ENCODE data around the gene UBR1. TPM values are rescaled to one million over a fixed set of nuclear protein-coding genes. Genes with fewer than 3 reads are reported as not detected.

UBR1 gene
- total RNA-seq, 1 experiment from 2014 or later: 18.9 TPM

GRCh38 chr15:43093026-43093425, 12.8 kb downstream of the UBR1 start:
- Mint-ChIP-seq H3K27ac (no peak overlapping the region; the same call in none of the 2 replicates), H3K9me3 (no peaks in the 10 kb centered on the region), H3K4me3 (no peak overlapping the region), H3K4me1 (no peaks in the 10 kb centered on the region), H3K27me3 (ENCODE audit: low read depth) (no peaks in the 10 kb centered on the region), H3K36me3 (peaks cover 9% of the 10 kb centered on the region; the same call in 1 of the 2 replicates)
- TF ChIP-seq NR3C1 (CRISPR knock-in tag; conservative IDR thresholded peaks at IDR 0.05; ENCODE audit: low read depth) (no peak), SOX15 (CRISPR knock-in tag; IDR thresholded peaks at IDR 0.05) (no peak), ZMAT4 (CRISPR knock-in tag; IDR thresholded peaks at IDR 0.05) (no peak), ATF3 (CRISPR knock-in tag; conservative IDR thresholded peaks at IDR 0.05) (no peak), GTF2I (CRISPR knock-in tag; conservative IDR thresholded peaks at IDR 0.05) (no peak), GRHL2 (CRISPR knock-in tag; IDR thresholded peaks at IDR 0.05; ENCODE audit: insufficient replicate concordance, severe bottlenecking) (no peak)
- DNase-seq (ENCODE audit: low spot score): no peak
- ATAC-seq: no peak
- CTCF ChIA-PET: interaction anchor here (0.7 kb wide), 1 partner anchor 126 kb away, joined by 3 read pairs; no protein-coding TSS in a partner anchor
- POLR2A ChIA-PET: no interaction called here

GRCh38 chr15:43091859-43092258, 14.0 kb downstream of the UBR1 start:
- Mint-ChIP-seq H3K9me3 (no peaks in the 10 kb centered on the region), H3K27ac (no peak overlapping the region), H3K27me3 (ENCODE audit: low read depth) (no peaks in the 10 kb centered on the region), H3K36me3 (peaks cover 4% of the 10 kb centered on the region), H3K4me1 (peaks cover under 1% of the 10 kb centered on the region), H3K4me3 (no peak overlapping the region)
- DNase-seq (ENCODE audit: low spot score): no peak
- POLR2A ChIA-PET: interaction anchor here (0.9 kb wide), 1 partner anchor 10 kb away, joined by 5 read pairs; no protein-coding TSS in a partner anchor
- CTCF ChIA-PET: interaction anchor here (0.6 to 0.9 kb wide), 2 partner anchors 23 to 114 kb away, joined by 3 to 4 read pairs; no protein-coding TSS in a partner anchor
- TF ChIP-seq GABPB1 (CRISPR knock-in tag; IDR thresholded peaks at IDR 0.05) (no peak), ZNF121 (CRISPR knock-in tag; IDR thresholded peaks at IDR 0.05) (peak; percentile 86), ZSCAN18 (CRISPR knock-in tag; IDR thresholded peaks at IDR 0.05) (no peak), SP1 (CRISPR knock-in tag; conservative IDR thresholded peaks at IDR 0.05) (no peak), FOXJ3 (CRISPR knock-in tag; IDR thresholded peaks at IDR 0.05; ENCODE audit: borderline replicate concordance) (no peak)
- no peak for ATAC-seq

- POLR2A ChIA-PET: no interaction called here
- Mint-ChIP-seq H3K27ac (peak overlapping the region; percentile 37; the same call in 1 of the 2 replicates), H3K4me3 (no peak overlapping the region), H3K36me3 (peaks cover 29% of the 10 kb centered on the region), H3K27me3 (ENCODE audit: low read depth) (no peaks in the 10 kb centered on the region), H3K4me1 (peaks cover 8% of the 10 kb centered on the region), H3K9me3 (no peaks in the 10 kb centered on the region)
- DNase-seq (ENCODE audit: low spot score) (no peak), ATAC-seq (no peak)
- CTCF ChIA-PET: no interaction called here
- no peak for TF ChIP-seq IRF2 (CRISPR knock-in tag; IDR thresholded peaks at IDR 0.05; ENCODE audit: borderline replicate concordance, low read depth)
- no peak for TF ChIP-seq MXD4 (CRISPR knock-in tag; IDR thresholded peaks at IDR 0.05; ENCODE audit: borderline replicate concordance)
- no peak for TF ChIP-seq USF1 (CRISPR knock-in tag; IDR thresholded peaks at IDR 0.05)
- TF ChIP-seq E2F4 (CRISPR knock-in tag; IDR thresholded peaks at IDR 0.05; ENCODE audit: borderline replicate concordance, low read depth): no peak
Observed at GRCh38 chr15:43086551-43086950, 19.3 kb downstream of the UBR1 start.

- H3K27me3 Mint-ChIP-seq (ENCODE audit: low read depth): no peaks in the 10 kb centered on the region
- peaks cover 32% of the 10 kb centered on the region for H3K36me3 Mint-ChIP-seq
- DNase-seq (ENCODE audit: low spot score) (no peak), ATAC-seq (no peak)
- TF ChIP-seq HMGA2 (CRISPR knock-in tag; IDR thresholded peaks at IDR 0.05) (no peak), NFYB (CRISPR knock-in tag; conservative IDR thresholded peaks at IDR 0.05; ENCODE audit: low read depth) (no peak), CBFB (CRISPR knock-in tag; IDR thresholded peaks at IDR 0.05; ENCODE audit: low read depth) (no peak)
- no peak overlapping the region for H3K4me3 Mint-ChIP-seq
- peaks cover 8% of the 10 kb centered on the region for H3K4me1 Mint-ChIP-seq
- no peaks in the 10 kb centered on the region for H3K9me3 Mint-ChIP-seq
- peak overlapping the region; percentile 37; the same call in 1 of the 2 replicates for H3K27ac Mint-ChIP-seq
- ChIA-PET POLR2A (interaction anchor here (0.6 to 0.7 kb wide), 2 partner anchors 9 to 700 kb away, joined by 3 read pairs; no protein-coding TSS in a partner anchor), CTCF (interaction anchor here (0.7 kb wide), 1 partner anchor 701 kb away, joined by 3 read pairs; no protein-coding TSS in a partner anchor)
Observed at GRCh38 chr15:43085921-43086320, 19.9 kb downstream of the UBR1 start.
